Tibial artery (tissue), 4 donors: Measurements from ENCODE around the gene CLEC2A.

Source experiments
- DNase-seq, 2 donors: peaks; one replicate each; pipeline ENCODE4 v3.0.0-alpha.2; 2019
- H3K27ac ChIP-seq, 2 donors: fragments of 200-600 bp; sonication (generic) in 1 of 2; 1 replicate in 1 of 2; 2 replicates in 1 of 2; pipeline ENCODE4 v1.5.1; 2018 to 2019; ENCODE audit warnings: mild to moderate bottlenecking in 1 of 2
- H3K27me3 ChIP-seq, 2 donors: fragments of 200-600 bp; sonication (generic) in 1 of 2; one replicate each; pipeline versions ENCODE4 v1.5.1 to v1.6.0; 2016 to 2019
- H3K36me3 ChIP-seq, 3 donors: fragments of 200-600 bp; sonication (generic) in 2 of 3; one replicate each; pipeline ENCODE4 v1.5.1; 2016 to 2019; ENCODE audit warnings: mild to moderate bottlenecking in 2 of 3
- H3K4me1 ChIP-seq, 4 donors: fragments of 200-600 bp; sonication (generic) in 2 of 4; 1 replicate in 3 of 4; 2 replicates in 1 of 4; pipeline ENCODE4 v1.5.1; 2016 to 2019
- H3K4me3 ChIP-seq, 2 donors: fragments of 200-600 bp; sonication (generic) in 1 of 2; 1 replicate in 1 of 2; 2 replicates in 1 of 2; pipeline ENCODE4 v1.5.1; 2018 to 2019; ENCODE audit warnings: mild to moderate bottlenecking in 2 of 2
- H3K9me3 ChIP-seq, 3 donors: fragments of 200-600 bp; sonication (generic) in 1 of 3; one replicate each; pipeline ENCODE4 v1.5.1; 2016 to 2019
- CTCF ChIP-seq, 2 experiments: fragments of 200-600 bp in 1 of 2; fragments of 450-650 bp in 1 of 2; IDR thresholded peaks; one replicate each; pipeline ENCODE4 v1.5.1; 2017 to 2019; ENCODE audit warnings: antibody characterized with exemption in 2 of 2, mild to moderate bottlenecking in 1 of 2, moderate library complexity in 1 of 2
- intact Hi-C: fragments of 100-400 bp; cut with DNase I; formaldehyde crosslinking; loops from one replicate; pipeline ENCODE4 v1.15.0; 2023; ENCODE audit warnings: low total_unique reads

The CLEC2A gene

DNA sequence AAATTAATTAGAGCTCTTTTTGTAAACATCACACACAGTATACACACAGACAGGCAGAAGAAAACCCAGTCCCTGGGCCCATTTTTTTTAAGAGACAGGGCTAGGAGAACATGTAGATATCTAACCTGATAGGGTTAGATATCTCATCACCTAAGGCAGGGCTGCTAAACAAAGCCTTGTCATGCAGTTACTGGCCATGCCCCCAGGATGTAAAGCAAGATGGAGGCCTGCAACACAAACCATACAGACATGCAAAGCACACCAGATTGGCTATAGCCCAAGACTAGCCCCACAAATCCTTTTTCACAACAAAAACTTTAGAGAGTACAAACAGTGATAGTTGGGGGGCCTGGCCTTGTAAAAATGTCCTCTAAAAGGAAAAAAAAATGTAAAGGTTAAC is 20.5 kb downstream of the CLEC2A start:
- no peaks in the 10 kb centered on the region for H3K27me3 ChIP-seq
- no peak for DNase-seq
- intact Hi-C loops, result no loop called here

GRCh38 chr12:9910716-9911421 is 21.3 kb downstream of the CLEC2A start:
- Histone ChIP-seq H3K4me1 (no peaks in the 10 kb centered on the region), H3K27ac (no peak overlapping the region), H3K27me3 (no peaks in the 10 kb centered on the region), H3K36me3 (no peaks in the 10 kb centered on the region), H3K9me3 (peaks cover 12 to 21% (median 16%) of the 10 kb centered on the region in 3 donors), H3K4me3 (no peak overlapping the region)
- DNase-seq, result no peak
- no peak for TF ChIP-seq CTCF (IDR thresholded peaks at IDR 0.05)
- intact Hi-C loops, result no loop called here

More for the DNA sequence above, 20.5 kb downstream of the CLEC2A start:
- no peak overlapping the region for H3K27ac ChIP-seq
- H3K9me3 ChIP-seq, result peaks cover 12 to 21% (median 16%) of the 10 kb centered on the region in 3 donors
- H3K4me3 ChIP-seq, result no peak overlapping the region
- no peaks in the 10 kb centered on the region for H3K4me1 ChIP-seq
- no peaks in the 10 kb centered on the region for H3K36me3 ChIP-seq
- no peak for TF ChIP-seq CTCF (IDR thresholded peaks at IDR 0.05)

DNA sequence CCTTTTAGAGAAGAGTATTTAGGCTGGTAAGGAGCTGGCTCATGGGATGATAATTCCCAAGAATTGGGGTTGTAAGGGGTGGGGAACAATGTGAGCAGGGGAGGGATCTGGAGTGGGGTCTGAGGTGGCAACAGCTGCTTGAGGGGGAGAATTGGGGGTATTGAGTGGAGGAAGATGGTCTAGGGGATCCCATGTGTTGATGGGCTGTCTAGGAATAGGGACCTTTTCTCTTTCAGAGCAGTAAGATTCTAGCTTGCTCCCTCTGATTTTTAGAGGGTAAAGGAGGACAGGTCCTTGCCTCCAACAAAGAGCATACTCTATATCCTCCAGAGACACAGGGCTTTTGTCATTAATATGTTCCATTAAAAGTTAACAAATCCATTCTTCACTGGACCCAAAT is 22.4 kb downstream of the CLEC2A start:
- DNase-seq, result no peak
- H3K4me1 ChIP-seq, result no peaks in the 10 kb centered on the region
- H3K27me3 ChIP-seq, result no peaks in the 10 kb centered on the region
- no peak overlapping the region for H3K4me3 ChIP-seq
- H3K27ac ChIP-seq, result no peak overlapping the region
- no peak for TF ChIP-seq CTCF (IDR thresholded peaks at IDR 0.05)
- peaks cover 12 to 21% (median 16%) of the 10 kb centered on the region in 3 donors for H3K9me3 ChIP-seq
- intact Hi-C loops, result no loop called here
- H3K36me3 ChIP-seq, result no peaks in the 10 kb centered on the region

- no peak for DNase-seq
- Histone ChIP-seq H3K27me3 (no peaks in the 10 kb centered on the region), H3K4me1 (no peaks in the 10 kb centered on the region), H3K36me3 (no peaks in the 10 kb centered on the region), H3K4me3 (no peak overlapping the region), H3K27ac (no peak overlapping the region), H3K9me3 (peaks cover 12 to 21% (median 16%) of the 10 kb centered on the region in 3 donors)
- no peak for TF ChIP-seq CTCF (IDR thresholded peaks at IDR 0.05)
- intact Hi-C loops, result no loop called here
Observed at GRCh38 chr12:9908350-9908749, 23.8 kb downstream of the CLEC2A start.

DNA sequence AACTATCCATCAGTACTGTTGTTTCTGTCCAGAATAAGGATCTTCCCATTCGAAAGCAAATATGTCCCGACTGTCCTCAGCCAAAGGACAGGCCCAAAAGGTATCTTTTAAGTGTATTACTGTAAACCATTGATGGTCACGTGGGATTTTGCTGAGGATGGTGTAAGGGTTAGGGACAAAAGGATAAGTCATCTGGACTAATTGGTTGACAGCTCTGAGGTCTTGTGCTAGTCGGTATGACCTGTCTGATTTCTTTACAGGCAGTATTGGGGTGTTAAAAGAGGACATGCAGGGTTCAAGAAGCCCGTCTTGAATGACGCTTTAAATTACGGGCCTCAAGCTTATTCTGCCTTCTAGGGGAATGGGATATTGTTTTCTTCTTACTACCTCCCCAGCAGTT is 24.4 kb downstream of the CLEC2A start:
- peaks cover 12 to 21% (median 16%) of the 10 kb centered on the region in 3 donors for H3K9me3 ChIP-seq
- H3K27ac ChIP-seq, result no peak overlapping the region
- no peak for DNase-seq
- H3K4me3 ChIP-seq, result no peak overlapping the region
- H3K4me1 ChIP-seq, result no peaks in the 10 kb centered on the region
- H3K36me3 ChIP-seq, result no peaks in the 10 kb centered on the region
- intact Hi-C loops, result no loop called here
- no peak for TF ChIP-seq CTCF (IDR thresholded peaks at IDR 0.05)
- H3K27me3 ChIP-seq, result no peaks in the 10 kb centered on the region
